D341Med (cell line): ENCODE results near the gene TBC1D3I.
"Not testable (repeated sequence)": the region's sequence is repeated elsewhere in the genome, so short reads cannot be mapped to it uniquely, and the experiment has no call there.

Experiments used
- DNase-seq: peaks from one replicate; pipeline ENCODE4 v3.0.0; 2012; ENCODE audit warnings: low spot score

The TBC1D3I gene

DNA sequence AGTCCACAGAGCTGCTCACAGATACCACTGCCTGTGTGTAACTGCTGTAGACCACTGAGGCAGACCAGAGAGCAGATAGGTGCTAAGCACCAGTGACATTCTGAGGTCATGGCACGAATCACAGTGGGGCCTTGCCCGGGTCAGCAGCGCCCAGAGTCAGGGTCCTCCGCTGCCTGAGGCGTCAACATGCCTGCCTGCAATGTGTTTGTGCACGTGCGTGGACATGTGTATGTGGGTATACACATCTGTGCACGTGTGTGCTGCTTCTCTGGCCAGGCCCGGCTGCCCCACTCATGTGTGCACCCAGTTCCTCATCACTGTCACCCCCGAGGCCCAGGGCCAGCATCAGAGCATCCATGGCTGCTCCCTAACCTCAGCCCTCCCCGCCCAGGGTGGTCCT lies at the start of gene TBC1D3I:
Gene TBC1D3I (minus strand): TSS at position 101 of the 400 bp plus-strand sequence. CDS start 1,585 bp downstream, outside the sequence.
- DNase-seq = not testable (repeated sequence)

DNA sequence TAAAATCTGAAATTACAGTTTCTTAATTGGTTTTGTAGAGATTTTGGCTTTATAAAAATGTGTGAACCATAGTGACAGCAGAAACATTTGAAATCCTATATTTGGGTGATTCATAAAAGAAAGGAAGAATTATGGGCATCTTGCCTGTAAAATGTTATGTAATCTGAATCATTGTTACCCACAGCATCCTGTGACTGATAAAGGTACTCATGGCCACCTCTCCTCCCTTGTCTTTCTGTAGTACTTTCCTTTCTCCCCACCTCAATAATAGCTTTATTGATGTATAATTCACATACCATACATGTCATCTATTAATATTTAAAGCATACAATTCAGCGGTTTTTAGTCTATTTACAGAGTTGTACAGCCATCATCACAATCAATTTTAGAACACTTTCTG lies 30.8 kb upstream of the TBC1D3I start:
- not testable (repeated sequence) for DNase-seq

DNA sequence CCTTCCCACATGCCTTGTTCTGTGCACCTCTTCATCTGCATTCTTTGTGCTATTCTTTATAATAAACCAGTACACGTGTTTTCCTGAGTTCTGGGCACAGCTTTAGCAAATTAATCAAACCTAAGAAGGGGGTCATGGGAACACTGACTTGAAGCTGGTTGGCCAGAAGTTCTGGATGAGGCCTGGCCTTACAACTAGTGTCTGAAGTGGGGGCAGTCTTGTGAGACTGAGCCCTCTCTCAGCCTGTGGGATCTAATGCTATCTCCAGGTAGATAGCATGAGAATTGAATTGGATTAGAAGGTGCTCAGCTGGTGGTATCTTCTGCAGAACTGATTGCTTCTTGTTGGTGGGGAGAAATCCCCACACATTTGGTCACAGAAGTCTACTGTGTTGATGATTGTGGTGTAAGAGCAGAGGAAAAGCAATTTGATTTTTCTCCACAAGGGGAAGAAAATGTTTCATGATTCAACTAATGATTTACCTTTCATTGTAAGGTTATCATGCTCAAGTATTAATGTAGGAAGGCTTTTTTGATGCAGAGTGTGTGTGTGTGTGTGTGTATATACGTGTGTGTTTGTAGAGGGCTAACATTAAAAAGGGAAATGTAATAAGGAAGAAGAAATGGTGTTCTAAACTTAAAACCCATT lies 25.7 kb upstream of the TBC1D3I start:
- not testable (repeated sequence) for DNase-seq

DNA sequence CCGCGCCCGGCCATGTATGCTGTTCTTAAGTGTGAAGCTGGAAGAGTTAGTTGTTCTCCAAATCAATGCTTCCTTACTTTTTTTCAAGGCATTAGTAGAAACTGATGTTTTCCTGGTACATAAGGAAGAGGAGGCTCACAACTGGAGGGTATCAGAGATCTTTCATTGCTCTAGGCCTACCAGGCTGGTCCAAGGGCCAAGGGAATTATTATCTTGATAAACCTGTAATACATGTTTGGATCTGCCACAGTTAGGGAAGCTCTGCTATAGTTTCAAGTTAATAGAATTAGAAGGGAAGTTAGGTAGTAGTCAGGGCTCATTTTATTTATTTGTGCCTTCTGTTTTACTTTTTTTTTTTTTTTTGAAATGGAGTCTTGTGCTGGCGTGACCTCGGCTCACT lies 19.8 kb upstream of the TBC1D3I start:
- DNase-seq = not testable (repeated sequence)

DNA sequence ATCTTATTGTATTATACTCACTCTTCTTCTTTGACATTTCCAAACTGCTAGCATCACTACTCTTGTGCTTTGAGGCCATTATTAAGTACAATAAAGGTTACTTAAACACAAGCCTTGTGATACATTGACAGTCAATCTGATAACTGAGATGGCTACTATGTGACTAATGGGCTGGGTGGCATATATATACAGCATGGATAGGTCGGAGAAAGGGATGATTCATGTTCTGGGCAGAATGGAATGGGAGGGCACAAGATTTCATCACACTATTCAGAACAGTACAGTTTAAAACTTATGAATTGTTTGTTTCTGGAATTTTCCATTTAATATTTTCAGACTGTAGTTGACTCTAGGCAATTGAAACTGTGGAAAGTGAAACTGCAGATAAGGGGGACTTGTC lies 18.9 kb upstream of the TBC1D3I start:
- not testable (repeated sequence) for DNase-seq

DNA sequence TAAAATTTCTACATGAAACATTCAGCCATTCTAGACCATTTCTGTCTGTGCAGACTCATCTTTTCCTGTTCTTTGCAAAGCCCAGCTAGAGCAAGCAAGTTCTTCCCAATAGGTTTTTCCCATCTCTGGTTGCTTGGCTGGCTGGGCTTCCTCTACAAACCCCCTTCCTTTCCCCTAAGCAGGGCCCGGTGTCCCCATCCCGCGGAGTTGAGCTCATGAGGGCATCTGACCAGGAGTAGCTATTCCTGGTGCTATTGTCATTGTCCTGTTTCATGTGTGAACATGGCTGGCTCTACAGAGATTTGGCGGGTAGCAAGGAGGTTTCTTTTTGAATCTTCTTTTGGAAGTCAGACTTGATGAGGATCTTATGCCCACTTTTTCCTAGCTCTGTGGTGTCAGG lies 22.3 kb downstream of the TBC1D3I start:
- not testable (repeated sequence) for DNase-seq

DNA sequence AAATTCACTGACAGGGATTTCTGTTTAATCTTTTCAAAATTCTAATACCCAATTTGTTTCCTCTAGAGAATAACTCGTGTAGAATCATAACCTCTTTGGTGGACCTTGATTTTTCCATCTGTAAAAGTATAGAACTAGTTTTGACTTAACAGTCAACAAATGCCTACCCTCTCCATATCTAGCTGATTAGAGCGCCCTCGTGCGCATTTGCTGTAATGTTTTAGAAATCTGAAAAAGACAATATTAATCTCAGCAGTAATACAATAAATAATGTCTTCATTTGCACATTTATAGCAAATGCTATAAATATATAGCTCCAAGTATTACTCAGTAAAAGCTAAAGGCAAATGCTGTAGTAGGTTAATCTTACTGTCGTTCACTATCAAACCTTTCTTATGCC lies 34.7 kb downstream of the TBC1D3I start:
- not testable (repeated sequence) for DNase-seq

DNA sequence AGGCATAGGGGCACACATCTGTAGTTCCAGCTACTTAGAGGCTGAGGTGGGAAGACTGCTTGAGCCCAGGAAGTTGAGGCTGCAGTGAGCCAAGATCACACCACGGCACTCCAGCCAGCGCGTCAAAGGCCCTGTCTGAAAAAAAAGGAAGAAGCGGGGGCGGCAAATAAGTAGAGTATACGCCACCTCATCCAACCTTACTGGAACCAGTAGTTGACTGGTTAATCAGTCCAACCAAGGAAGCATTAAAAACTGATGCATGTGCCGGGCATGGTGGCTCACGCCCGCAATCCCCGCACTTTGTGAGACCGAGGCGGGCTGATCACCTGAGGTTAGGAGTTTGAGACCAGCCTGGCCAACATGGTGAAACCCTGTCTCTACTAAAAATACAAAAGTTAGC lies 41.4 kb downstream of the TBC1D3I start:
- not testable (repeated sequence) for DNase-seq

DNA sequence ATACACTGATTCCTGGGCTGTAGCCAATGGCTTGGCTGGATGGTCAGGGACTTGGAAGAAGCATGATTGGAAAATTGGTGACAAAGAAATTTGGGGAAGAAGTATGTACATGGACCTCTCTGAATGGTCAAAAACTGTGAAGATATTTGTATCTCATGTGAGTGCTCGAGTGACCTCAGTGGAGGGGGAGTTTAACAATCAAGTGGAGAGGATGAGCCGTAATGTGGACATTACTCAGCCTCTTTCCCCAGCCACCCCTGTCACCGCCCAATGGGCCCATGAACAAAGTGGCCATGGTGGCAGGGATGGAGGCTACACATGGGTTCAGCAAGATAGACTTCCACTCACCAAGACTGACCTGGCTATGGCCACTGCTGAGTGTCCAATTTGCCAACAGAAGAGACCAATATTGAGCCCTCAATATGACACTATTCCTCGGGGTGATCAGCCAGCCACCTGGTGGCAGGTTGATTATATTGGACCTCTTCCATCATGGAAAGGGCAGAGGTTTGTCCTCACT lies 42.7 kb downstream of the TBC1D3I start:
- not testable (repeated sequence) for DNase-seq

DNA sequence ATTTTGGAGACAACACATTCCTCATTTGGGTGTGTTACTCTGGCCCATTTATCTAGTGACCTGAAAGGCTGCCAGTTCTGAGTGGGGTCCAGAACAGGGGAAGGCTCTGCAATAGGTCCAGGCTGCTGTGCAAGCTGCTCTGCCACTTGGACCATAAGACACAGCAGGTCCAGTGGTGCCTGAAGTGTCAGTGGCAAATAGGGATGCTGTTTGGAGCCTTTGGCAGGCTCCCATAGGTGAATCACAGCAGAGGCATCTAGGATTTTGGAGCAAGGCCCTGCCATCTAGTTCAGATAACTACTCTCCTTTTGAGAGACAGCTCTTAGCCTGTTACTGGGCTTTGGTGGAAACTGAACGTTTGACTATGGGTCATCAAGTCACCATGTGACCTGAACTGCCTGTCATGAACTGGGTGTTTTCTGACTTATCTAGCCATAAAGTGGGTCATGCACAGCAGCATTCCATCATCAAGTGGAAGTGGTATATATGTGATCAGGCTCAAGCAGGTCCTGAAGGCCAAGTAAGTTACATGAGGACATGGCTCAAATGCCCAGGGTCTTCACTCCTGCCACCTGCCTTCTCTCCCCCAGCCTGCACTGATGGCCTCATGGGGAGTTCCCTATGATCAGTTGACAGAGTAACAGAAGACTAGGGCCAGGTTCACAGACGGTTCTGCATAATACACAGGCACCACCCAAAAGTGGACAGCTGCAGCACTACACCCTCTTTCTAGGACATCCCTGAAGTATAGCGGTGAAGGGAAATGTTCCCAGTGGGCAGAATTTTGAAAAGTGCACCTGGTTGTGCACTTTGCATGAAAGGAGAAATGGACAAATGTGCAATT lies 43.4 kb downstream of the TBC1D3I start:
- not testable (repeated sequence) for DNase-seq

DNA sequence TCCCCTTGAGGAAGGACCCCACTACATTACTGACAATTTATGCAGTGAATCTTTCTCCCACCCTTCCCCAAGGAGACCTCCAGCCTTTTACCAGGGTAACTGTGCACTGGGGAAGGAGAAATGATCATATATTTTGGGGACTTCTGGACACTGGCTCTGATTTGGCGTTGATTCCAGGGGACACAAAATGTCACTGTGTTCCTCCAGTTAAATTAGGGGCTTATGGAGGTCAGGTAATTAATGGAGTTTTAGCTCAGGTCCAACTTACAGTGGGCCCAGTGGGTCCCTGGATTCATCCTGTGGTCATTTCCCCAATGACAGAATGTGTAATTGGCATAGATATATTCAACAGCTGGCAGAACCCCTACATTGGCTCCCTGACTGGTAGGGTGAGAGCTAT lies 44.8 kb downstream of the TBC1D3I start:
- DNase-seq = not testable (repeated sequence)

DNA sequence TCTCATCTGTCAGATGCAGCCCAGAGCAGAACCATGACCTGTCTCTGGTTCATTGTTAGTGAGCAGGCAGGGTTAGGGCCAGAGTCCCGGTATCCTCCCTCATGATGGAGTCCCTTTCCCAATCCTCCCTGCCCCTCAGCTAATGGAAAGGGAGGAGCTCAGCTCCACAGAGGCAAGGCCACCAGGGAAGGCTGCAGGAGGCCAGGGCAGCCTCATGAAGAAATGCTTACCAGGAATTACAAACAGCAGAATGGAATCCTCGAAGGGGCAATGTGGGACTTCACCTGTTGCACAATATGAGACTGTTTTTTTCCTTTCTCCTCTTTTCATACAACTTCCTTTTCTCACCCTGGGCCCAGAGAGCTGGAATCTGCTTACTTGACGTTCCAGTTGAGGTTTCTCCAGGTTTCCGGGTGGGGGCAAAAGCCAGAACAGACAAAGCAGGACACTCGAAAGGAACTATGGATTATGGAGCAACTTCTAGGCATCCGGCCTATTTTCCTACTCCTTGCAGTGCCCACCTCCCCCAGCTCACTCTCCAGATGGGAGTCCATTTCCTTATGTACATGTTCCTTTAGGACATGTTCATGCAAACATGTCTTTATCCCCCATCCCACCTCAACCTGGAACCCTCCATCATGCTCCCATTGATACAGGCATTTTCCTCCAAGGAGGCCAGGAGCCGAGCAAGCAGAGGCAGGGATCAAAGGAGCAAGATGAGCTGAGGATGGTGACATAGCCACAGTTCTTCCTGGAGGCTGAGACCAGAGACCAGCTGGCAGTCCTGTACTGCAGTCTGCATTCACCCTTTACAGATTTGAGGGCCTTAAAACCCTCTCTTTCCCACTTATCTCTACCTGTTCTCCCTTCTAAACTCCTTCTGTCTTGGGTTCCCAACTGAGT lies 48.7 kb downstream of the TBC1D3I start:
- not testable (repeated sequence) for DNase-seq

DNA sequence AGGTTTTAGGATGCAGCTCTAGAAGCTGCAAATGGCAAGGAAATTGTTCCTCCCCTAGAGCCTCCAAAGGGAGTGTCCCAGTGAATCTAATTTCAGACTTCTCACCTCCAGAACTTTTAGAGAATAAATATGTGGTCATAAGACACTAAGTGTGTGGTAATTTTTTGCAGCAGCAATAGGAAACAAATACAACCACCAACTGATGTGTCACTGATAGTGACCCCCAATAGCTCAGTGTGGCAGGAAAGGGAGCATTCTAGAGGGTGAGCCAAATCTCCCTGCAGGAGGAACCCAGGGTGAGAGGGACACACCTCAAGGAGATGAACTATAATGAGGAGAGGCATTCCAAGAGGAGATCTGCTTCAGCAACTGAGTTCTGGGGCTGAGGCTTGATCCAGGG lies 49.5 kb downstream of the TBC1D3I start:
- DNase-seq = no peak

DNA sequence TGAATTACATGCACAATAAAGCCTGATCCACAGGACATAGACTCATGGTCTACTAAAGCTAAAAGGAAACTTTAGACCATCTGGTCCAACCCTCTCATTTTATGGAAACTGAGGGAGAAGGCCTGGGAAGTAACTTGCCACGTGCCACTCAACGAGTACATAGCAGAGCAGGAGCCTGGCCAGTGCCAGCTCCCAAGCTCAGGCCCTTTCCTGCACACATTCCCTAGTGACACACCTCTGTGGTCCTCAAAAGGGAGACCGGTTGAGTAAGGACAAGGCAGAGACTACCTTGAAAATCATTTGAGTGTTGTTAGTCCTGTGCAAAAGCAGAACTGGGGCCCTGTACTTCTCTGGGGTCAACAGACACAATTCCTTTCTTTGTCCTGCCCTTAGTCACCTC lies 50.7 kb downstream of the TBC1D3I start:
- DNase-seq = no peak

DNA sequence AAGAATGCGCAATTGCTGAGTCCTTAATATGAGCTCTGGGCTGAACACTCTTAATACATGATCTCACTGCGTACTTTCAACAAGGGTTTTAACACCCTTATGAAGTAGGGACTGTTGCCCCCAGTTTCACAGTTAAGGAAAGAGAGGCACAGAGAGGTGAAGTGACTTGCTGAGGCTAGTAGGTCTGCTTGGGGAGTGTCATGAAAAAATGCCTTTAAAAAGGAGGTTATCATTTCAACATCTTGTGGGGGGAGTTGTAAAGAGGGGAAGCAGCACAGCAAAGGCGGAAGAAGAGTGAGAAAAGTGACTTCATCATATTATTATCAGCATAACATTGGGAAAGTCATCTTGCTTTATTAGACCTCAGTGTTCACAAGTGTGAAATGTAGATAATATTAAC lies 51.4 kb downstream of the TBC1D3I start:
- no peak for DNase-seq

DNA sequence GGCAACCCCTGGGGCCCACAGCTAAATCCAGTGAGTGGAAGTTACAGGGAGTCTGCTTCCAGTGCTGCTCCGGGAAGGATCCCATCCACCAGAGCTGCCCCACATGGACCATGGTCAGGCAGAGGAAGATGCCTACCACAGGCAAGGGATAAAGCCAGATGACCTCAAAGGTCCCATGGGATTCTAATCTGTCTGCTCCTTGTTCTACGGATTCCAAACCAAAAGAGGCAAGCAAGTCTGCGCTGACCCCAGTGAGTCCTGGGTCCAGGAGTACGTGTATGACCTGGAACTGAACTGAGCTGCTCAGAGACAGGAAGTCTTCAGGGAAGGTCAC lies 52.1 kb downstream of the TBC1D3I start:
- no peak for DNase-seq

DNA sequence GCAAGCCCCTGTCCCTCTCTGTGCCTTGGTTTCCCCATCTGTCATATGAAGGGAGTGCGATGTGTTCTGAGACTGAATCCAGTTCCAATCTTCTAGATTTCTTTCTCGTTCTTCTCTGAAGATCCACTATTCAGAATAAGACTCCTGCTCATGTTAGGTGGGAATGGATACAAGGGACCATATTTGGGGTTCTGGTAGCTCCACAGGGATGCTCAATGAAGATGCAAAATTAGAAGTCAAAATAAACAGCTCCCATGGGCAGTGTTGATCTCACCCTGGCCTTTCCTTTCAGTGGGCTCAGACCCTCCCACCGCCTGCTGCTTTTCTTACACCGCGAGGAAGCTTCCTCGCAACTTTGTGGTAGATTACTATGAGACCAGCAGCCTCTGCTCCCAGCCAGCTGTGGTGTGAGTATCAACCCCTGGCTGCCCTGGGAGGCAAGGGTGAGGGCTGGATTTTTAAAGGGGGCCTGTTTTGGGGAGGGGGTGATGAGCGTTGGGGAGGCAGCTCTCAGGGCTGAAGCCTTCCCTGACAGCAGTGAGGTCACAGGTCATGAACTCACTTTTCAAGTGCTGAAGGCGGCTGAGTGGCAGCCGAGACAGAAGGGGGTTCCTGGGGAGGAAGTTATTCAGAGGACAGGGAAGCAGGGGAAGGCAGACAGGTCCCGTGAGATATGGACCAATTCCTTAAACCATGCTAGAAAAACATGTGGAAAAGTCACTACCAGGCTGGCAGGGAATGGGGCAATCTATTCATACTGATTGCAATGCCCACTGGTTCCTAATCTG lies 52.7 kb downstream of the TBC1D3I start:
- not testable (repeated sequence) for DNase-seq

DNA sequence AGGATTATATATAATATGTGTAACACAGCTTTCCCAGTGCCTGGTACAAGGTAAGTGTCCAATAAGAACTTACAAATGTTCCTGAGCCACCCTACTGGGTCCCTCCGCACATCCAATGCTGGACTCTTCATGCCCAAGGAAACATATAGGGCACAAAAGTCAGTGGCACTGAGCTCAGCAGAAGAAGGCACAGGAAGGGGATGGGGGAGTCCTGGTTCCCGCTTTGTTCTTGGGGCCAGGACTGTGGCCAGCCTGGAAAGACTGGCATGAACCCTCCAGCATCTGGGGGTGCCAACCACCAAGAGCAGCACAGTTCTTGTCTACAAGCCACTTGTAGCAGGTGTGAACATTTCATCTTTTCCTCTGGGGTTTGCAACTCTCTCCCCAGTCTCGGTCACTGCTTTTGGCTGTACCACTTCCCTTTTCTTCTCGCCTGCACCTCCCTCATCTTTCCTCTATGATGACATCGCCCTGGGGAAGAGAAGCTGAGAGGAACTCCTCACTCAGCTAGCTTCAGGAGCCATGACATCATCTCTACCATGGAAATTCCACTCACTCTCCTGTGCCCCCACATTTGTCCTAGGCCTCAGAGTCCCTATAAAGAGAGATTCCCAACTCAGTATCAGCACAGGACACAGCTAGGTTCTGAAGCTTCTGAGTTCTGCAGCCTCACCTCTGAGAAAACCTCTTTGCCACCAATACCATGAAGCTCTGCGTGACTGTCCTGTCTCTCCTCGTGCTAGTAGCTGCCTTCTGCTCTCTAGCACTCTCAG lies 53.7 kb downstream of the TBC1D3I start, which contains the start of gene CCL4L2:
Gene CCL4L2 (plus strand): TSS at position 625 of the 773 bp plus-strand sequence.
- DNase-seq = not testable (repeated sequence)

DNA sequence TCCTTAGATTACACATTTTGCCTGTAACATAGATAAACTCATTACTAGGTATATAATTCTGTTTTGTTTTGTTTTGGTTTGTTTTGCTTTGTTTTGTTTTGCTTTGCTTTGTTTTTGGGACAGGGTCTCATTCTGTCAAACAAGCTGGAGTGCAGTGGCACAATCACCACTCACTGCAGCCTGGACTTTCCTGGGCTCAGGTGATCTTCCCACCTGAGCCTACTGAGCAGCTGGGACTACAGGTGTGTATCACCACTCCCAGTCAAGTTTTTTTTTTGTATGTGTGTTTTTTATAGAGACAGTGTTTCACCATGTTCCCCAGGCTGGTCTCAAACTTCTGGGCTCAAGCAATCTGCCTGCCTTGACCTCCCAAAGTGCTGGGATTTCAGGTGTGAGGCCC lies 54.8 kb downstream of the TBC1D3I start:
- no peak for DNase-seq

DNA sequence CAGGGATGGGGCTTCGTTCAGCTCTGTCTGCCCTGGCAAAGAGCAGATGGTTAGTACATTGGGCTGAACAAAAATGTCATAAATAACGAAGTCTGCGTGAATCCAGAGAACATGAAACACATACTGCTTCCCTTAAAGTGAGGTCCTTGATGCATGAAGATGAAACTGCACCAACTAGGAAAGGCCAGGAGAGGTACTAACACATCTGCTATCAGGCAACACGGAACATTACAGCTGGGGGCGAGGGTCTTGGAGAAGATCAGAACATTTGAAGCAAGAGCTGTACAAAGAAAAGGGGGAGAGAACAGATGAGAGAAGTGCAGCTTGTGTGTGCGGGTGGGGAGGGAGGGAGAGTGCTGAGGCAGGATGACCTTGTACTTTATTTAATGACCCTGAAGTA lies 57.0 kb downstream of the TBC1D3I start:
- DNase-seq = not testable (repeated sequence)

DNA sequence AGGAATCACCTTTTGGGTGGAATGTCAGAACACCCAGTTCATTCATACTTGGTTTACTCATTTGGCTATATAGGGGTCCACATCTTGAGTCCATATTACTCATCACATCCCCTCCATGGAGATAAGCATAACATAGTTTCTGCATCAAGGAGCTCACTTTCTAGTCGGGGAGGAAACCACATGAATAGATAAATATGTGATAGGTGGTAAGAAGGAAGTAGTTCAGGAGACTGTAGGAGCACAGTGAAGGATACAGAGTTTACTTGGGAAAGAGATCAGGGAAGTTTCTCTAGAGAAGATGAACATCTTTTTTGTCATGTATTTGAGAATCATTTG lies 57.9 kb downstream of the TBC1D3I start:
- not testable (repeated sequence) for DNase-seq
